Endodermal cell (in vitro differentiated cells): ENCODE data around the gene MBP. TPM values are rescaled to one million over a fixed set of nuclear protein-coding genes. Genes with fewer than 3 reads are reported as not detected.

Source experiments
- DNase-seq: peaks from one replicate; pipeline ENCODE4 v3.0.0-alpha.2; 2017
- H3K27ac ChIP-seq: 2 replicates; pipeline ENCODE4 v1.5.1; 2013; ENCODE audit warnings: mild to moderate bottlenecking, low read depth, low read length, moderate library complexity
- H3K27me3 ChIP-seq: 2 replicates; pipeline ENCODE4 v1.6.1; 2013; ENCODE audit warnings: mild to moderate bottlenecking, low read length, moderate library complexity; ENCODE audit not compliant: insufficient read depth, control insufficient read depth, poor library complexity, severe bottlenecking
- H3K36me3 ChIP-seq: 2 replicates; pipeline ENCODE4 v1.7.0; 2013; ENCODE audit warnings: mild to moderate bottlenecking, low read length, moderate library complexity; ENCODE audit not compliant: control insufficient read depth, insufficient read depth
- H3K4me1 ChIP-seq: one replicate; pipeline ENCODE4 v1.7.0; 2013; ENCODE audit warnings: low read length; ENCODE audit not compliant: control insufficient read depth, insufficient read depth
- H3K4me3 ChIP-seq: 2 replicates; pipeline ENCODE4 v1.5.1; 2013; ENCODE audit warnings: mild to moderate bottlenecking, low read length, moderate library complexity
- H3K9ac ChIP-seq: 2 replicates; pipeline ENCODE4 v1.6.1; 2013; ENCODE audit warnings: mild to moderate bottlenecking, low read length, moderate library complexity; ENCODE audit not compliant: poor library complexity, severe bottlenecking; ENCODE audit errors: extremely low read depth
- H3K9me3 ChIP-seq: 2 replicates; pipeline ENCODE4 v1.6.1; 2013; ENCODE audit warnings: mild to moderate bottlenecking, low read length, moderate library complexity; ENCODE audit not compliant: control insufficient read depth
- H3K27ac Mint-ChIP-seq: 2 replicates; pipeline ENCODE4 v1.8.0; 2020; ENCODE audit warnings: mixed read lengths
- H3K27me3 Mint-ChIP-seq: 2 replicates; pipeline ENCODE4 v1.8.0; 2021; ENCODE audit warnings: mild to moderate bottlenecking, mixed read lengths; ENCODE audit not compliant: insufficient read depth
- H3K36me3 Mint-ChIP-seq: 2 replicates; pipeline ENCODE4 v1.8.0; 2020; ENCODE audit warnings: low read depth, mixed read lengths
- H3K4me1 Mint-ChIP-seq: 2 replicates; pipeline ENCODE4 v1.8.0; 2020; ENCODE audit warnings: mixed read lengths
- H3K4me3 Mint-ChIP-seq: 2 replicates; pipeline ENCODE4 v1.8.0; 2020; ENCODE audit warnings: mild to moderate bottlenecking, moderate library complexity, mixed read lengths
- H3K9me3 Mint-ChIP-seq: 2 replicates; pipeline ENCODE4 v1.8.0; 2020; ENCODE audit warnings: mild to moderate bottlenecking, mixed read lengths
- WGBS, 2 experiments: methylation state at CpG; one replicate each; pipeline versions ENCODE4 v1.1.5 to v1.1.7; 2013; ENCODE audit warnings: missing lambda C conversion rate in 2 of 2, mixed read lengths in 1 of 2; ENCODE audit not compliant: insufficient coverage in 1 of 2, insufficient read length in 1 of 2; 5-methylcytosine and 5-hydroxymethylcytosine counted together
- total RNA-seq, 2 donors: library from RNA; stranded (reverse); fragmentation: NEBNext Ultra II Directional in 1 of 2; extraction: Animal tissue kit (Norgen Biotek cat#: 25700) in 1 of 2; gene quantifications; 2 replicates in 1 of 2; 3 replicates in 1 of 2; pipeline ENCODE4 v1.2.1, GENCODE V29; 2021
- TF ChIP-seq, protein P1 (sequence below): fragments of 200-600 bp; sonication (generic); conservative IDR thresholded peaks from 2 replicates; pipeline ENCODE4 v1.5.0; 2021; ENCODE audit warnings: antibody characterized with exemption, mild to moderate bottlenecking

MBP gene
- total RNA-seq, 2 donors from 2014 or later = 16.3 to 19.0 TPM

- Histone ChIP-seq H3K9me3 (no peaks in the 10 kb centered on the region), H3K36me3 (peaks cover 56% of the 10 kb centered on the region), H3K4me1 (no peaks in the 10 kb centered on the region), H3K27me3 (no peaks in the 10 kb centered on the region), H3K4me3 (no peak overlapping the region), H3K27ac (no peak overlapping the region), H3K9ac (no peak overlapping the region)
- DNase-seq = no peak
- peaks cover 55% of the 10 kb centered on the region for H3K36me3 Mint-ChIP-seq
- no peaks in the 10 kb centered on the region for H3K27me3 Mint-ChIP-seq
- 89 to 95% methylated on average over 3 to 12 of the region's 12 CpGs for WGBS, 2 experiments
- no peak overlapping the region for H3K27ac Mint-ChIP-seq
- H3K4me1 Mint-ChIP-seq = no peaks in the 10 kb centered on the region
- no peaks in the 10 kb centered on the region for H3K9me3 Mint-ChIP-seq
- TF ChIP-seq, protein P1, sequence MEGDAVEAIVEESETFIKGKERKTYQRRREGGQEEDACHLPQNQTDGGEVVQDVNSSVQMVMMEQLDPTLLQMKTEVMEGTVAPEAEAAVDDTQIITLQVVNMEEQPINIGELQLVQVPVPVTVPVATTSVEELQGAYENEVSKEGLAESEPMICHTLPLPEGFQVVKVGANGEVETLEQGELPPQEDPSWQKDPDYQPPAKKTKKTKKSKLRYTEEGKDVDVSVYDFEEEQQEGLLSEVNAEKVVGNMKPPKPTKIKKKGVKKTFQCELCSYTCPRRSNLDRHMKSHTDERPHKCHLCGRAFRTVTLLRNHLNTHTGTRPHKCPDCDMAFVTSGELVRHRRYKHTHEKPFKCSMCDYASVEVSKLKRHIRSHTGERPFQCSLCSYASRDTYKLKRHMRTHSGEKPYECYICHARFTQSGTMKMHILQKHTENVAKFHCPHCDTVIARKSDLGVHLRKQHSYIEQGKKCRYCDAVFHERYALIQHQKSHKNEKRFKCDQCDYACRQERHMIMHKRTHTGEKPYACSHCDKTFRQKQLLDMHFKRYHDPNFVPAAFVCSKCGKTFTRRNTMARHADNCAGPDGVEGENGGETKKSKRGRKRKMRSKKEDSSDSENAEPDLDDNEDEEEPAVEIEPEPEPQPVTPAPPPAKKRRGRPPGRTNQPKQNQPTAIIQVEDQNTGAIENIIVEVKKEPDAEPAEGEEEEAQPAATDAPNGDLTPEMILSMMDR = no peak
- H3K4me3 Mint-ChIP-seq = no peak overlapping the region
These were observed 178.9 kb downstream of the MBP start for GRCh38 chr18:76953583-76954233.

DNA sequence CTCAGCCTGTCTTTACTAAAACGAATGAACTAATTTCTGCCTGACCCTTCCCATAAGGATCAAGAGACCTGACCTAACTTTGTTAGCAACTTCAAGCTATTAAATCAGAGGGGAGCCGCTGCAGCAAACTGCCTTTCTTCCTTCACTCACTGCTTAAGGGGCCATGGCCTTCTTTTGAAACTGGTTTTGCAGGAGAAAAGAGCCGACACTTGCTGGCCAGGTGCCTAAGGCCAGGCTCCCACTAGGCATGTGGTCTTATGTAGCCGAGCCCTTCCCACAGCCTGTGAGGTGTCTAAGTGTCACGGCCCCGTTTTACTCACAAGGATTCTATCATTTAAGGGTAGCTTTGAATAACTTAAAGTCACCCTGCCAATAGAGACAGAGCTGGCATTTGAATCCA, 179.4 kb downstream of the MBP start:
- Histone ChIP-seq H3K27me3 (no peaks in the 10 kb centered on the region), H3K9me3 (no peaks in the 10 kb centered on the region), H3K4me3 (no peak overlapping the region), H3K27ac (no peak overlapping the region), H3K36me3 (peaks cover 56% of the 10 kb centered on the region), H3K9ac (no peak overlapping the region), H3K4me1 (no peaks in the 10 kb centered on the region)
- WGBS, 2 experiments = 89 to 93% methylated on average over 5 to 6 of the region's 6 CpGs
- no peak overlapping the region for H3K4me3 Mint-ChIP-seq
- no peaks in the 10 kb centered on the region for H3K4me1 Mint-ChIP-seq
- H3K27me3 Mint-ChIP-seq = no peaks in the 10 kb centered on the region
- no peak for DNase-seq
- TF ChIP-seq, protein P1 = no peak
- no peaks in the 10 kb centered on the region for H3K9me3 Mint-ChIP-seq
- no peak overlapping the region for H3K27ac Mint-ChIP-seq
- H3K36me3 Mint-ChIP-seq = peaks cover 58% of the 10 kb centered on the region

DNA sequence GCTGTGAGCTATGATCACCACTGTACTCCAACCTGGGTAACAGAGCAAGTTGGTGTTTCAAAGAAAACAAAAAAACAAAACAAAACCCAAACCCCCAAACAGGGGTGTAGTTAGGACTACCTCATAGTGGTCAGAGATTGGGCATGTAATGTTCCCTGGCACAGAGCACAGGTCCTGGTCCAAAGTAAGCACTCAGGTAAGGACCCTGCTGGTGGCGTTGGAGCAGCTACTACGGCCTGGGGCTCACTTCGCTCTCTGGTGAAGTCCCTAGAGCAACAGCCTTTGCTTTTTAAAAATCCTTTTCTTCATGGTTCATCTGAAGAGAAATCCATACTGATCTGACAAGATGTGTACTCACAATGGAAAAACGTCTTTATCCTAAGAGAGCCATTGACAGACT, 179.8 kb downstream of the MBP start:
- Histone ChIP-seq H3K9me3 (no peaks in the 10 kb centered on the region), H3K36me3 (peaks cover 56% of the 10 kb centered on the region), H3K27ac (no peak overlapping the region), H3K4me1 (no peaks in the 10 kb centered on the region), H3K9ac (no peak overlapping the region), H3K27me3 (no peaks in the 10 kb centered on the region), H3K4me3 (no peak overlapping the region)
- DNase-seq = no peak
- Mint-ChIP-seq H3K36me3 (peaks cover 58% of the 10 kb centered on the region), H3K9me3 (no peaks in the 10 kb centered on the region), H3K4me3 (no peak overlapping the region), H3K27me3 (no peaks in the 10 kb centered on the region), H3K4me1 (no peaks in the 10 kb centered on the region), H3K27ac (no peak overlapping the region)
- TF ChIP-seq, protein P1 = no peak
- WGBS, 2 experiments = 93 to 98% methylated on average over 4 of the region's 4 CpGs
